GM20000 (cell line): ENCODE data around the gene SUN1.

Experiments
- DNase-seq: peaks from one replicate; pipeline ENCODE4 v3.0.0; 2012; ENCODE audit warnings: low spot score
- TF ChIP-seq, protein P1 (sequence below): IDR thresholded peaks from 2 replicates; pipeline ENCODE4 v1.5.1; 2012; ENCODE audit warnings: mild to moderate bottlenecking, control low read depth; ENCODE audit errors: extremely low read depth, missing control alignments

Gene SUN1

DNA sequence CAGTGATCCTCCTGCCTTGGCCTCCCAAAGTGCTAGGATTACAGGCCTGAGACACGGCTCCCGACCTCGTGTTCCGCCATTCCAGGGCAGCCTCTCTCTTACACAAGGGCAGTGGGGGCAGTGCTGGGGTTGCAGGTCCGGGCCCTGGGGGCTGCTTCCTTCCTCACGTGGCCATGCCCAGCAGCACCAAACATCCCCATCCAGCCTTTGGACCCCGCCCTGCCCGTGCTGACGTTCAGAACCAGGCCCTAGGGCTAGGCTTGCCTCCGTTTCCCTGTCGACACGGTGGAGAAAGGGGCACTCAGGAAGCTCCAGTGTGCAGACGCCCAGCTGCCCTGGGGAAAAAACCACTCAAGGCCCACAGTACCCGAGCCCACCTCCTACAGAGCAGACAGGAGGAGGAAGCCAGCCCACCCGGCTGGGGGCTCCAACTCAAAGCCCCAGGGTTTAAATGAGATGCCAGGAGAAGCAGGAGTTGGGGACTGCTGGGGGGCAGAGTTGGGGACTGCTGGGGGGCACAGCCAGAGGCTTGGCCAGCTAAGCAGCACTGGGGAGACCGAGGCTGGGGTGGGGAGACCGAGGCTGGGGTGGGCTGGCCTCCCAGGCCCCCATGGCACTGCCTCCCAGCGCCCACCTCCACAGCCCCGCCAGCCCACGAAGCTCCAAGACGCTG, 86.3 kb downstream of the SUN1 start:
- DNase-seq, result no peak
- TF ChIP-seq, protein P1, sequence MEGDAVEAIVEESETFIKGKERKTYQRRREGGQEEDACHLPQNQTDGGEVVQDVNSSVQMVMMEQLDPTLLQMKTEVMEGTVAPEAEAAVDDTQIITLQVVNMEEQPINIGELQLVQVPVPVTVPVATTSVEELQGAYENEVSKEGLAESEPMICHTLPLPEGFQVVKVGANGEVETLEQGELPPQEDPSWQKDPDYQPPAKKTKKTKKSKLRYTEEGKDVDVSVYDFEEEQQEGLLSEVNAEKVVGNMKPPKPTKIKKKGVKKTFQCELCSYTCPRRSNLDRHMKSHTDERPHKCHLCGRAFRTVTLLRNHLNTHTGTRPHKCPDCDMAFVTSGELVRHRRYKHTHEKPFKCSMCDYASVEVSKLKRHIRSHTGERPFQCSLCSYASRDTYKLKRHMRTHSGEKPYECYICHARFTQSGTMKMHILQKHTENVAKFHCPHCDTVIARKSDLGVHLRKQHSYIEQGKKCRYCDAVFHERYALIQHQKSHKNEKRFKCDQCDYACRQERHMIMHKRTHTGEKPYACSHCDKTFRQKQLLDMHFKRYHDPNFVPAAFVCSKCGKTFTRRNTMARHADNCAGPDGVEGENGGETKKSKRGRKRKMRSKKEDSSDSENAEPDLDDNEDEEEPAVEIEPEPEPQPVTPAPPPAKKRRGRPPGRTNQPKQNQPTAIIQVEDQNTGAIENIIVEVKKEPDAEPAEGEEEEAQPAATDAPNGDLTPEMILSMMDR, result no peak

DNA sequence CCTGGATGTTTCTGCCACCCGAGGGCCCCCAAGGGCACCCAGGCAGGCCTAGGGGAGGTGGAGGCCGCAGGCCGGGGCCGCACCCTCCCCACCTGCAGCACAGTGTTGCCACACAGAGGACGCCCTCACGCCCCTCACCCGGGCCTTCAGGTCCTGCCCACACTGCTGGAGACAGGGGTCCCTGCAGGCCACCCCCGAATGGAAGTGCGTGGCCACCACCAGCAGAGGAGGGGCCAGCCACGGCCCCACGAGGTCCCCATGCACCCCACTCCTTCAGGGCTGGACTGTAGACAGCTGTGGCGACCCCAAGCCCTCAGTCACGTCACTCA, 86.8 kb downstream of the SUN1 start:
- TF ChIP-seq, protein P1, result no peak
- DNase-seq, result no peak

DNA sequence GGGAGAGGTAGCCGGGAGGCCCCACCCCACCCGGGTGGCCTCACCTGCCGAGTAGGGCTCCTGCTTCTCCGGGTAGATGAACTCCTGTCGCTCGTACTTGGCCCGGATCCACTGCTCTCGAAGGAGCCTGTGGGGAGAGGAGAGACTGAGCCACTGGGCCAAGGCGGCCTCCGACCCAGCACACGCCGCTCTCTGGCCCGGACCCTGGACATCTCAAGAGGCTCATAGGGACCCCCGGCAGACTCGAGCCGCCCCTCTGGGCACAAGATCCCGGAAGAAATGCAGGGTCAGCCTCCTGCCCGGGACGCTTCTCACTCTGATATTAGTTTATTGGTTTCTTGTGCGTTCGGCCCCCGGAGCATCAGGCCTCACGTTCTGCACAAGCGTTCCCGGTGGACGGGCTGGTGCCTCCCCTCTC, 87.7 kb downstream of the SUN1 start:
- no peak for DNase-seq
- TF ChIP-seq, protein P1, result no peak

DNA sequence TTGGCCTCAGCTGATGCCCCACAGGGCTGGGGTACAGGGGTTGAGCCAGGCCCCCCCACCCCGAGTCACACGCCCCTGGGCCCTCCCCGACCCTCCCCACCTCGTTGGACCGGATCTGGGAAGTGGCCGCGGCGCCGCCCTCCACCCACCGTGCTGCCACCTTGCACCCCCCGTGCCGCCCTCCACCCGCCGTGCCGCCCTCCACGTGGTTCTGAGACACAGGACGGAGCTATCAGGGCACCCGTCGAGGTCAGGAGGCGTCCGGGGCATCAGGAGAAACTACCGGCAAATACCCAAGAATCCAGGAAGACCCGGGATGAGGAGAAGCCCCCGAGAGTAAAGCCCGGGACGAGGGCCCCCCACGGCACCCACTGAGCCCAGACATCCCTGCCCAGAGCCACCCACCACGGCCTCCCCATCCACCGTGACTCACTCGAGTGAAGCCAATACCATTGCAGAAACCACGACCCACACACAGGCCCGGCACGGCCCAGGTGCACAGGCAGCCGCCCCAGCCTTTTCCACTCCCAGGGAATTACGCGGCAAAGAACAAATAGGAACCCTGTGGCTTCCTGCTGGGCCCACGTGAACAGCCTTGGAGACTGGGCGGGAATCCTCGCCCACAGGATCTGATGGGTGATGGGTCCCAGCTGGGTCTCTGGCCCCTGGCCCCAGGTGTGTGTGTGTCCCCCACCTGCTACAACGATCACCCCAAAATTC, 88.2 kb downstream of the SUN1 start:
- TF ChIP-seq, protein P1, result no peak
- no peak for DNase-seq

DNA sequence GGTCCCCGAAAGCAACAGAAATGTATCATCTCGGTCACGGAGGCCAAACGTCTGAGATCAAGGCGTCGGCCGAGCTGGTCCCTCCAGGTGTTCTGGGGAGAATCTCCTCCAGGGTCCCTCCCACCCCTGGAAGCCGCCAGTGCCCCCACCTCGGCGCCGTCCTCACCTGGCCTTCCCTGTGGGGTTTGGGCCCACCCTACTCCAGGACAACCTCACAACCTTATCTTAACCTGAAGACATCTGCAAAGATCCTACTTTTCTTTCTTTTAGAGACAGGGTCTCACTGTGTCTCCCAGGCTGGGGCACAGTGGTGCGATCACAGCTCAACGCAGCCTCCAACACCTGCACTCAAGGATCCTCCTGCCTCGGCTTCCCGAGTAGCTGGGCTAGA, 88.8 kb downstream of the SUN1 start:
- TF ChIP-seq, protein P1, result no peak
- DNase-seq, result no peak

DNA sequence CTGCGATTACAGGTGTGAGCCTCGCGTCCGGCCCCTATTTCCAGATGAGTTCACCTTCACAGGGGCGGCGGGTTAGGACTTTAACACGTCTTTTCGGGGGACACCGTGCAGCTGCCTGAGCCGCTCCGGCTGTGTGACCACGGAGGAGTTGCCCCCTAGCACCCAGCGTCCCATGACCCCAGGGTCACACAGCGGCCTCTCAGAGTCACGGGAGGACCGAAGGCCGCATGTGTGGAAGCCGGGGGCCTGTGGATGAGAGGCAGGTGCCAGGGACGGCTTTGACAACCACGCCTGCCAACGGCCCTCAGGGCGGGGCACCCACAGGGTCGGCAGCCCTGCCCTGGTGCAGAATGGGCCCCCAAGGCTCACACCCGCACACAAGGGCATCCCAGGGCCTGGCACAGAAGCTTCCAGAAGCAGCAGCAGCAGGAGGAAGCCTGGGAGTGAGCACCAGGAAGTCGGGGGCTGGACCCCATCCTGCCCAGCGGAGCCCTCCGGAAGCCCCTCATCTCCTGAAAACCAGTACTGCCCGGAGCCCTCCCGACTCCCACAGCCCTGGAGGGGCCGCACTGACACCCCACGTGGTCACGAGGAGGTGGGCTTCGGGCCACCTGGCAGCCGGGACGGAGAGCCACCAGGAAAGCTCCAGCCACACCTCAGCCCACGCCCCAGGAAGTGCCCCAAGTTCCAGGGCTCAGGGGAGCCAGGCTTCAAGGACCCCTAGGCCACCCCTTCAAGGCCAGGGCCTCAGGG, 89.5 kb downstream of the SUN1 start:
- no peak for DNase-seq
- TF ChIP-seq, protein P1, result no peak
